DMS53 treated with DMSO at 0.1 percent for 48 hours (cell line): ENCODE data around the gene GRK5.
"Not testable (repeated sequence)": the region's sequence is repeated elsewhere in the genome, so short reads cannot be mapped to it uniquely, and the experiment has no call there.

Source experiments
- DNase-seq: peaks from one replicate; lab custom pipeline; 2025; ENCODE audit not compliant: unreplicated experiment; lab: John Stamatoyannopoulos, UW

Gene GRK5

GRCh38 chr10:119272338-119272734, 65.0 kb downstream of the GRK5 start:
- DNase-seq = not testable (repeated sequence)

GRCh38 chr10:119272736-119273135, 65.4 kb downstream of the GRK5 start:
- no peak for DNase-seq

GRCh38 chr10:119273413-119273812, 66.0 kb downstream of the GRK5 start:
- no peak for DNase-seq

- no peak for DNase-seq
These were observed 67.2 kb downstream of the GRK5 start for GRCh38 chr10:119274519-119275045.

- no peak for DNase-seq
These were observed 67.7 kb downstream of the GRK5 start for GRCh38 chr10:119275085-119275484.

- not testable (repeated sequence) for DNase-seq
These were observed 68.8 kb downstream of the GRK5 start for GRCh38 chr10:119276194-119276593.

GRCh38 chr10:119278126-119278709, 70.8 kb downstream of the GRK5 start:
- no peak for DNase-seq

- DNase-seq = no peak
These were observed 72.1 kb downstream of the GRK5 start for GRCh38 chr10:119279441-119279840.

- no peak for DNase-seq
These were observed 74.3 kb downstream of the GRK5 start for GRCh38 chr10:119281581-119282071.

- no peak for DNase-seq
These were observed 75.1 kb downstream of the GRK5 start for GRCh38 chr10:119282446-119282845.

GRCh38 chr10:119283387-119283786, 76.0 kb downstream of the GRK5 start:
- no peak for DNase-seq

- no peak for DNase-seq
These were observed 76.4 kb downstream of the GRK5 start for GRCh38 chr10:119283818-119284217.

GRCh38 chr10:119284679-119285096, 77.3 kb downstream of the GRK5 start:
- DNase-seq = no peak

GRCh38 chr10:119285495-119286267, 78.3 kb downstream of the GRK5 start:
- no peak for DNase-seq

- DNase-seq = no peak
These were observed 79.1 kb downstream of the GRK5 start for GRCh38 chr10:119286516-119286915.

- no peak for DNase-seq
These were observed 79.7 kb downstream of the GRK5 start for GRCh38 chr10:119286983-119287633.

GRCh38 chr10:119288574-119289001, 81.2 kb downstream of the GRK5 start:
- DNase-seq = no peak

GRCh38 chr10:119289227-119289920, 82.0 kb downstream of the GRK5 start:
- no peak for DNase-seq

- no peak for DNase-seq
These were observed 83.1 kb downstream of the GRK5 start for GRCh38 chr10:119290301-119291048.

GRCh38 chr10:119291223-119291900, 84.0 kb downstream of the GRK5 start:
- DNase-seq = no peak
